GM19043 (cell line): Measurements from ENCODE around the gene SLC9B1.
"Not testable (repeated sequence)": the region's sequence is repeated elsewhere in the genome, so short reads cannot be mapped to it uniquely, and the experiment has no call there.

Experiments used
- ATAC-seq: cut with Tn5 transposase; IDR thresholded peaks from one replicate; pipeline ENCODE4 v1.9.1; 2021; ENCODE audit warnings: low read depth; ENCODE audit not compliant: unreplicated experiment

SLC9B1 gene

GRCh38 chr4:102881343-102881742, 138.2 kb downstream of the SLC9B1 start:
- no peak for ATAC-seq

- no peak for ATAC-seq
Observed at GRCh38 chr4:102878901-102879300, 140.6 kb downstream of the SLC9B1 start.

GRCh38 chr4:102878349-102878748, 141.2 kb downstream of the SLC9B1 start:
- not testable (repeated sequence) for ATAC-seq

GRCh38 chr4:102877477-102878106, 141.9 kb downstream of the SLC9B1 start:
- ATAC-seq = not testable (repeated sequence)

GRCh38 chr4:102871772-102872171, 147.7 kb downstream of the SLC9B1 start:
- no peak for ATAC-seq

- ATAC-seq = no peak
Observed at GRCh38 chr4:102869569-102870197, 149.8 kb downstream of the SLC9B1 start.

- peak; percentile 79 for ATAC-seq
Observed at GRCh38 chr4:102868781-102869568, 150.5 kb downstream of the SLC9B1 start, which contains the start of gene CISD2. Gene CISD2, plus strand, starts transcription at chr4:102868992. Its CDS starts 93 bp downstream, at chr4:102869085.

GRCh38 chr4:102868153-102868780, 151.2 kb downstream of the SLC9B1 start:
- peak; percentile 44 for ATAC-seq

GRCh38 chr4:102867278-102868152, 152.0 kb downstream of the SLC9B1 start:
- no peak for ATAC-seq

GRCh38 chr4:102865327-102865726, 154.2 kb downstream of the SLC9B1 start:
- not testable (repeated sequence) for ATAC-seq

GRCh38 chr4:102862747-102863146, 156.8 kb downstream of the SLC9B1 start:
- ATAC-seq = no peak

GRCh38 chr4:102862016-102862415, 157.5 kb downstream of the SLC9B1 start:
- no peak for ATAC-seq

GRCh38 chr4:102860611-102861324, 158.7 kb downstream of the SLC9B1 start:
- ATAC-seq = no peak

GRCh38 chr4:102858828-102859464, 160.6 kb downstream of the SLC9B1 start:
- no peak for ATAC-seq
